Measurements from ENCODE around the gene SLC25A12. TPM values are rescaled to one million over a fixed set of nuclear protein-coding genes. Genes with fewer than 3 reads are reported as not detected.
A peak's percentile ranks its signal among the peaks of the same experiment; 100 is the strongest.

Gene SLC25A12
- total RNA-seq, 1 experiment from 2014 or later, result 28.2 TPM

DNA sequence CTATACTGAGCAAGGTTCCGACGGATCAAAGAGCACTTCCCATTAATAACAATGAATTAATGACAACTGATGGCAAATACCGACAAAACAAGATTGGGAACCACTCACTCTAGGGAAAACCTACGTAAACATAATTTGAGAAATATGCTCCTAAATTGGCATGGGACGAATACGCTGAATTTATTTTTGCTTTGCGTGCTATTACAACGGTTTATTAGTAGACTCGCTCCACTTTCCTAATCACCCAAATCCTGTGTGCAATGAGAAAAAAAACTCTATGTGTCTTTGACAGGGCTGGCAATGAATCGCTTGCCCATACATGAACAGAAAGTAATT is 536 bp upstream of the SLC25A12 start:
- in situ Hi-C loops (cut with HindIII; ENCODE audit: low pct_unique_long_range_greater_than_20kb, low sequenced_read_pairs), result no loop called here
- DNase-seq (ENCODE audit: low read depth, low spot score), result no peak

DNA sequence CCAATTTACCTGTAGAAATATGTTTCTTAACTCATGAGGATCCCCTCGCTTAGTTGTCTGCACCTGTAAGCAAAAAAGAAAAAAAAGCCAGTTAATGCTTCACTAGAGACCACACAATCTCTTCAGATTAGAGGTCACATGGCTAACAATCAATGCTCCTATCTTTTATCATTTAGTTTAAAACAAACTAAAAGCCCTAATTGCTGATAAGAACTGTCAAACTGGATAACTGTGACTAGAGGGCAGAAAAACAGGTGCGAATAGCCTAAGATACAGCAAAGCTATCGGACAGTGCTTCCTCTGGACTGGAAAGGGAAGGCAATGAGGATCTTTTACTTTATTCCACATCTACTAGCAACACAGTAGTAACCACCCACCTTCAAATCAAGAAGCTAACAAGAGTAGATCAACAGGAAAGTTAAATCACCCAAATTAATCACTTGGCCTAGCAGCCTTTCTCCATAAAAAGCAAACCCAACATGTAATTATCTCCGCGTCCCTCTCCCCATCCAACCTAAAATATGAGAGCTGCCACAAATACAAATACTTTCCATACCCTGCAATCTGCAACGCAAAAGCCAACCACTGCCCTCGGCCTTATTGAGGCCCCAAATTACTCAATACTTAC is 734 bp downstream of the SLC25A12 start:
- DNase-seq (ENCODE audit: low read depth, low spot score), result no peak
- in situ Hi-C loops (cut with HindIII; ENCODE audit: low pct_unique_long_range_greater_than_20kb, low sequenced_read_pairs), result no loop called here

GRCh38 chr2:171889808-171890207 is 4.2 kb downstream of the SLC25A12 start:
- in situ Hi-C loops (cut with HindIII; ENCODE audit: low pct_unique_long_range_greater_than_20kb, low sequenced_read_pairs), result no loop called here
- no peak for DNase-seq (ENCODE audit: low read depth, low spot score)

DNA sequence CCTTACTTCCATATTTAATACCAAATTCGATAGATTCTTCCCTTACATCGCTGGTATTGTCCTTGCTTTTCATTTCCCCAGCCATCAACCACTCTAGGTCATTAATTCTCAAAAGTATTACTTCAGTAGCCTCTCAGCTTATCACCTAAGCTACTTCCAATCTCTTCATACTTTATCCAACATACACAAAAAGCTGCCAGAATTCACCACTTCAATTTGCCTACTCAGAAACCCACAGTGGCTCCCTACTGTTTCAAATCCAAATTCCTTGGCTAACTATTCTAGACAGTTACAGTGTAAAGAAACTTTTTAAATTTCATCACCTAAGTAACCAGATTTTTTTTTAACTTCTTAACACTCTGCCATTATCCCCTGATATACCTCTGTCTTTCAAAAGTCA is 4.7 kb downstream of the SLC25A12 start:
- no peak for DNase-seq (ENCODE audit: low read depth, low spot score)
- in situ Hi-C loops (cut with HindIII; ENCODE audit: low pct_unique_long_range_greater_than_20kb, low sequenced_read_pairs), result no loop called here

DNA sequence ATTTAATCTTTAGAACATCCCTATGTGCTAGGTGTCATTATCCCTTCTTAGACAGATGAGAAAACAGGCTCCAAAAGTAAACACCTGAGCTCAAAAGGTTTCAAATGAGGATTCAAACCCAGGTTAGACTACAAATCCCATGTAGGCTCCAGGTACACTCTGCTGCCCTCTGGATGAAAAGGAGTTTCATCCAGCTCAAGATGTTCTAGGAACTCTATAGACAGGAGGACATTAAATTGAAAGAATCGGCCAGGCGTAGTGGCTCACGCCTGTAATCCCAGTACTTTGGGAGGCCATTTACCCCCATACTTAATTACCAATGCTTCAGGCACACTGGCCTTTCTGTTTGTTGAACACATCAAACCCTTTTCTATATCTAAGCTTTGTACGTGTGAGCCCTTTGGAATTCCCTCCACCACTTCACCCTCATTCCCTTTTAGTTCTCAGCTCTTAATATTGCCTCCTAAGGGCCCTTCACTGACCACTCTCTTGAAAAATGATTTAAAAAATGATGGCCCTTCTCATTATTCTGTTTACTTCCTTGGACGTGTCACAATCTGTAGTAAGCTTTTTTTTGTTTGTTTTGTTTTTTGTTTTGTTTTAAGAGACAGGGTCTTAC is 10.7 kb downstream of the SLC25A12 start:
- in situ Hi-C loops (cut with HindIII; ENCODE audit: low pct_unique_long_range_greater_than_20kb, low sequenced_read_pairs), result no loop called here

DNA sequence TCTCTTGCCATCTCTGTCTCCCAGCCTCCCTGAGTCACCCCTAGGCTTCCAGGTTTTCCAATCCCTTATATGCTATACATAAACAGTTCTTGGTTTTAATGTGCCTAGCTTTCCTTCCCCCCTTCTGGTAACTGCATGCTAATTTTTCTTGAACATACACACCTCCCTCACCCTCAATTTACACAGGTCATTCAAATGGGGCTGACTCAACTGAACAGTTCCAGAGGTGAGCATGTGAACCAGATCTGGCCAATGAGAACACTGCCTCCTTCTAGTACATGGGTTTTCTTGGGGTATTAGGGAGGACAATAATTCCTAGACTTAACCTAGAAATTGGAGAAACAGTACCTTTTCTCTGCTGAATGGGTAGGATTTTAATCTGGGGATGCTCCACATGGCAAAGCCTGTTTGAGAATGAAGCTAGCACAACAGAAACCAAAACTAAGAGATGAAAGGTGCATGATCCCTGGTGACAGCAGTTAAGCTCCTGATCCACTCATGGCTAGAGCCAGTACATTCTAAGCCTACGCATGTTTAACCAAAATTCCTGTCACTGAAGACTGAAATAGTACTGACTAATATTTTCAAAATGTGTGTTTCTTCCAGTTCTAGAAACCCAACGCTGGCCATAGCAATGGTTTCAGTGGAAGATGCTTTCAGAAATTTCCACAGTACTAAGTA is 11.8 kb downstream of the SLC25A12 start:
- DNase-seq (ENCODE audit: low read depth, low spot score), result no peak
- in situ Hi-C loops (cut with HindIII; ENCODE audit: low pct_unique_long_range_greater_than_20kb, low sequenced_read_pairs), result no loop called here

More for the DNA sequence above, 10.7 kb downstream of the SLC25A12 start:
- no peak for DNase-seq (ENCODE audit: low read depth, low spot score)

DNA sequence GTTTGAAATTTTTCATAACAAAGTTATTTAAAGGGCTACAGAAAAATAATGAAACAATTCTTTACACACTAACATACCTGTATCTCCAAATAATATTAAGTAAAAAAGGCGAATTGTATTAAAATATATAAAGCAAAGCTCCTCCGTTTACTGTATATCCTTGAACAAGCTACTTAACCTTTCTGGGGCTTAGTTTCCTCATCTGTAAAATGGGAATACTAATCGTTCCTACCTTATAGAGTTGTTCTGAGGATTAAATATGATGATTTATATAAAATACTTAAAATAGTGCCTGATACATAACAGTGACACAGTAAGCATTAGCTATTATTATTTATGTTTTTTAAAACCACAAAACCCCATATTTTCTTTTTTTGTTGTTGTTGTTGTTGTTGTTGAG is 13.3 kb downstream of the SLC25A12 start:
- in situ Hi-C loops (cut with HindIII; ENCODE audit: low pct_unique_long_range_greater_than_20kb, low sequenced_read_pairs), result no loop called here

DNA sequence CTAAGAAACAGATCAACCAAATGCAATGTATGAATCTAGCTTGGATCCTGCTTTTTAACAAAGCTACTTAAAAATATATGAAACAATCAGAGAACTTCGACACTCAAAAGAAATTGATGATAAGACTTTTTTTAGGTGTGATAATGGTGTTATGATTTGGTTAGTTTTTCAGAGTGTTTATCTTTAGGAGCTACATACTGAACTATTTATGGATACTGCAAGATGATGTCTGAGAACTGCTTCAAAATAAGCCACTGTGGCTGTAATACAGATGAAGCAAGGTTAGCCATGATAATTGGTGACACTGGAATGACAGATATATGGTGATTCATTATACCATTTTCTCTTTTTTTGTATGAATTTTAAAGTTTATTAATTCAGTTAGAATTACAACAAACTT is 14.2 kb downstream of the SLC25A12 start:
- in situ Hi-C loops (cut with HindIII; ENCODE audit: low pct_unique_long_range_greater_than_20kb, low sequenced_read_pairs), result no loop called here

More for the DNA sequence above, 13.3 kb downstream of the SLC25A12 start:
- DNase-seq (ENCODE audit: low read depth, low spot score), result no peak

DNA sequence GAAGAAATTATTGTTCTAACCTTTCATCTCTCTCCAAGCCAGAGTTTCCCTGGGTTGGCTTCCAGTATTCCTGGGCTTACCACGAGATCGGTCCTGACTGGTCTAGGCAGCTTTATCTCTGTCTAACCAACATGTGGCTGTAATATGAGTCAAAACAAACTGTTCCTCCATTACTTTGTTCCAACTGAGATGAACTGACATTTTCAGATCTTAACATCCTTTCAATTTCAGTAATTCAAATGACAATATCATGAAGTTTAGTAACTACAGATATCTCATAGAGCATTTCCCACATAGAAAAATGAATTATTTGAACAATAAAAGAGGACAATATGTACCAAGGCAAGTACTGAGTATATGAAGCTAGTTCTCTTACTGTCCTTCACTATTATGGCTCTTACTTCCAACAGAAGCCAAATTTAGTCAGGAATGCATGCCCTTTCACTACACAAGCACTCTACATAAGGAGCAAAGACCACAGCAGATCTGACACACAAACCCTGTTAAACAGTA is 15.5 kb downstream of the SLC25A12 start:
- in situ Hi-C loops (cut with HindIII; ENCODE audit: low pct_unique_long_range_greater_than_20kb, low sequenced_read_pairs), result no loop called here
- peak; percentile 48 for DNase-seq (ENCODE audit: low read depth, low spot score)

More for the DNA sequence above, 14.2 kb downstream of the SLC25A12 start:
- no peak for DNase-seq (ENCODE audit: low read depth, low spot score)

DNA sequence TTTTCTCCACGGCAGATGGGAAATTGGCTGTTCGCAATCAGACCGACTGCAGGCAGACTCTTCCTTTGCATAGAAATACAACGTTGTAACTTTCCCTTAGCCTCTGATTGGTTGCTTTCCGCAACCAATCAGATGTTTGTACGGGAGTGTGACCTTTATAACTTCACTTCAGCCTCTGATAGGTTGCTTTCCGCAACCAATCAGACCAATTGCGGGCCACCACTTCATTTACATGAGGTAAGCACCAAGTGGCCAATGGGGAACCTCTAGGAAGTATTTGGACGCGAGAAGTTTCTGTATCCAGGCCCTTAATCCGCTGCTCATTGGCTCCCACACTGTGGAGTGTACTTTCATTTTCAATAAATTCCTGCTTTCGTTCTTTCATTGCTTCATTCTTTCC is 19.1 kb downstream of the SLC25A12 start:
- no peak for DNase-seq (ENCODE audit: low read depth, low spot score)
- in situ Hi-C loops (cut with HindIII; ENCODE audit: low pct_unique_long_range_greater_than_20kb, low sequenced_read_pairs), result no loop called here

GRCh38 chr2:171874517-171874916 is 19.5 kb downstream of the SLC25A12 start:
- in situ Hi-C loops (cut with HindIII; ENCODE audit: low pct_unique_long_range_greater_than_20kb, low sequenced_read_pairs), result no loop called here
- DNase-seq (ENCODE audit: low read depth, low spot score), result no peak

- no peak for DNase-seq (ENCODE audit: low read depth, low spot score)
- in situ Hi-C loops (cut with HindIII; ENCODE audit: low pct_unique_long_range_greater_than_20kb, low sequenced_read_pairs), result no loop called here
Observed at GRCh38 chr2:171864357-171864985, 29.6 kb downstream of the SLC25A12 start.

DNA sequence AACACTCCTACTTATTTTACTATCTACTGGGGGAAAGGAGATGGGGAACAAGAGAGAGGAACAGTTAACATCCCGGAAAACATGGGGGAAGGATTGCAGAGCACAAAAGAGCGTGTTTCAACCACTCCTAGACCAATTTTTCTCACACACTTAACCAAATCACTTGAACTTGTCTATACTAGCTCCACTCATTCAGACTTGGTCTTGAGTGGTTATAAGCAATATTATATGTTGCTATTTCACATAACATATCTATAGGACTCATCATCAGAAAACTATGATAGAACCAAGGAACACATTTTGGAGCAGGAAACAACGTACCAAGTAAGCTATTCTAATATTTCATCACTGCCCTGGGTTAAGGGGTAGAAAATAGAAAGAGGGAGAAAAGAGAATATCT is 31.5 kb downstream of the SLC25A12 start:
- DNase-seq (ENCODE audit: low read depth, low spot score), result no peak
- in situ Hi-C loops (cut with HindIII; ENCODE audit: low pct_unique_long_range_greater_than_20kb, low sequenced_read_pairs), result no loop called here

DNA sequence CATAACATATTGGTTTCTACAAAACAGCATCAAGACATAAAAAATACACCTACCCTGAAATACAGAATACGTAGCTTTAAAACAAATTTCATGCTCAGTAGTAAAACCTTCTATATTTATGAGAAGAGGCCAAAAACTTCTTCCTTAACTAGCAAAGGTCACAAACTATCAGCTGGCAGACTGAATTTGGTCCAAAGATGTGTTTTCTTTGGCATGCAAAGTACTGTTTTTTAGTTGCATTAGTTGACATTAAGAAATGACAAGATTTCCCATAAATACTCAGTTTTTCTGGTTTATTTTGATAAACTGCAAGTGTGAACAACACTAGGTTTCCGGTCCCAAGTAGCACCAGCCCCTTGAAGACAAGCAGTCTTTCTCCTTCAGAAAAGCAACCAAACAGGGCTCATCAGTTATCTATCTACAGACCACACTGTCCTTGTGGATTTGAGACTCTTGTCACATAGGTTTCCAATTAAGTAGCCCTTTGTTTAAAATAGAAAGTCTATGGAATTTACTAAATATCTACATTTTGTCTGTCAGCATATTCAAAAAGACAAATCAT is 35.6 kb downstream of the SLC25A12 start:
- DNase-seq (ENCODE audit: low read depth, low spot score), result peak; percentile 7
- in situ Hi-C loops (cut with HindIII; ENCODE audit: low pct_unique_long_range_greater_than_20kb, low sequenced_read_pairs), result no loop called here

- DNase-seq (ENCODE audit: low read depth, low spot score), result no peak
- in situ Hi-C loops (cut with HindIII; ENCODE audit: low pct_unique_long_range_greater_than_20kb, low sequenced_read_pairs), result no loop called here
Observed at GRCh38 chr2:171855401-171855800, 38.6 kb downstream of the SLC25A12 start.

DNA sequence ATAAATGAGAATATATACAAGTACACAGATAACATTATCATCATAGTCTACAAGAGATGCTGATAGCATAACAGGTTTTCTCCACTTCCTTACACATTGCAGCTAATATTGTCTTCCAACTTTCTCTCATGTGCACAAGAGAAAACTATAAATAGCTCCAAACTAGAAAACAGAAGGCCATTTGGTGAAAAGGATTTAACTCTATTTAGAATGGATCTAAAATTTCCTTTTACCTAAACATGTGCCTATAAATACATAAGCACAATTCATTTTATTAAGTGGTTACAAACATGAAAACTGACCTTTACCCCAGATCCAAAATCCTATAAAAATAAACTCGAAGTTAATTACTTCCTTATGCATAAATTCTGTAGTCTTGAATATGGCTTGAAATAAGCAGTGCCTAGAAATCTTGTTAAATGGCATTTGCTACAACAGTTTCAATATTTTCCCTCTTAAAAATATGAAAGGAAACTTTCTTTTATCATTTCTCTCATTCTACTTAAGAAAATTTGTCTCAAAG is 41.6 kb downstream of the SLC25A12 start:
- in situ Hi-C loops (cut with HindIII; ENCODE audit: low pct_unique_long_range_greater_than_20kb, low sequenced_read_pairs), result no loop called here
- no peak for DNase-seq (ENCODE audit: low read depth, low spot score)

- in situ Hi-C loops (cut with HindIII; ENCODE audit: low pct_unique_long_range_greater_than_20kb, low sequenced_read_pairs), result no loop called here
Observed at GRCh38 chr2:171847627-171848026, 46.4 kb downstream of the SLC25A12 start.

GRCh38 chr2:171846894-171847293 is 47.1 kb downstream of the SLC25A12 start:
- in situ Hi-C loops (cut with HindIII; ENCODE audit: low pct_unique_long_range_greater_than_20kb, low sequenced_read_pairs), result no loop called here
- DNase-seq (ENCODE audit: low read depth, low spot score), result no peak

More at GRCh38 chr2:171847627-171848026, 46.4 kb downstream of the SLC25A12 start:
- peak; percentile 9 for DNase-seq (ENCODE audit: low read depth, low spot score)
